IPS-NIHi7 (cell line): ENCODE data around the gene CELF4.

Source experiments
- DNase-seq: peaks from one replicate; pipeline ENCODE4 v3.0.0; 2012; ENCODE audit warnings: mixed read lengths; ENCODE audit errors: extremely low spot score

CELF4 gene

GRCh38 chr18:37230768-37231167 is 334.8 kb downstream of the CELF4 start:
- no peak for DNase-seq

- no peak for DNase-seq
Observed at GRCh38 chr18:37225279-37225678, 340.3 kb downstream of the CELF4 start.

- no peak for DNase-seq
Observed at GRCh38 chr18:37222999-37223378, 342.6 kb downstream of the CELF4 start.

DNA sequence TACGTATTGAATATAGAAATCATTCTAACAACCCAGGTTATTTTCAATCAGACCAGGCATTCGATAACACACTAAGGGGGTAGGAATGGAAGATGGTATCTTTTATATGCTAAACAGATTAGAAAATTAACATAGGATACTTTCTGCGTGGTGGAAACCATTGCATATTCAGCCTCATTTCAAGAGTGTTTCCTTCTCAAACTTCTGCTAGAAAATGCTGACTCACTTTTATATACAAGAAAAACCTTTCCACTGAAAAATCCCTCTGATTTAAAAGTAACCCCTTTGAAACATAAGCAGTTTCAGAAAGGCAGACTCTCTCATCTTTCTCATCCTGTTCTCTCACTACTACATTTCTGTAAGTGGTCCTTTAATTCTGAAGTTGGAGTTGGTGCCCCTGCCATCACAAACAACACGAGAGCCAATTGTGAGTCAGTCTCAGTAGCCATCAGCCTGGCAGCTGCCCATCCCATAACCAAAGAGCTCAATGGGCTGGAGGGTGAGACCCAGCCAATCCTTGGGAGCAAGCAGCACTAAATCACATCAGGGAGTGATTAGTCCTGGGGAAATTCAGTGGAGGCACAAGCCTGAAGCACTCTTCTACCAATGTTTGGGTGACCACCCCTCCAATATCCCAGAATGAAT is 343.1 kb downstream of the CELF4 start:
- no peak for DNase-seq

GRCh38 chr18:37219257-37219656 is 346.3 kb downstream of the CELF4 start:
- DNase-seq, result no peak

DNA sequence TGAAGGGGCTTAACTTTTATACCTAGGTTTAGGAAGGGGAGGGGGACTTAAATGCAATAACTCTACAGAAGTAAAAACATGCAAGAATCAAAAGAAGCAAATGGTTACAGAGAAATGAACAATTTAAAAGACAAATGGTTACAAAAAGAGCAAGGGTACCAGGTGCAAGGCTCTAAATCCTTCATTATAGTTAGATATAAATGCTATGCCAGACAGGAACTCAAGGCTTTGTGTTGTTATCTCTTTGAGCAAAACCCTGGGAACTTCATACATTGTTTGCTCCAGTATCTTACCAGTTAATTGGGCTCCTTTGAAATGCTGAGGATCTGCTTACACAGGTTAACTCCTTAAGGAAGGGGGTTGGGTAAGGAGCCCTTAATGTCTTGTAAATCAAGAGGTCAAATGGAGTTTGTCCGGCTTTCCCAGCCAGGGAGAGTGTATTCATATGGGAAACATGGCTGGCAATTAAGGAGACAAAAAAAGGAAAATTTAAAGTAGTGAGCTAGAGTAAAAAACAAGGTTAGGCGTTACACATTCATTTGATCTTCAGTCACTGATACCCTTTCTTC is 347.5 kb downstream of the CELF4 start:
- no peak for DNase-seq

GRCh38 chr18:37210781-37211180 is 354.8 kb downstream of the CELF4 start:
- no peak for DNase-seq

- DNase-seq, result peak; percentile 54
Observed at GRCh38 chr18:37207343-37207742, 358.3 kb downstream of the CELF4 start.

GRCh38 chr18:37199741-37200140 is 365.9 kb downstream of the CELF4 start:
- no peak for DNase-seq
